ENCODE results near the gene TLL2.
A peak's percentile ranks its signal among the peaks of the same experiment; 100 is the strongest.

The TLL2 gene

GRCh38 chr10:96417441-96417840, 96.3 kb downstream of the TLL2 start:
- no peak for TF ChIP-seq TAF1 (IDR thresholded peaks at IDR 0.05; ENCODE audit: borderline replicate concordance, insufficient read depth, low read length)
- no peak for TF ChIP-seq REST (IDR thresholded peaks at IDR 0.05; ENCODE audit: insufficient read depth in 1 of 2, low read depth in 2 of 2, low read length in 2 of 2)
- no peak for TF ChIP-seq POLR2AphosphoS5 (IDR thresholded peaks at IDR 0.05; ENCODE audit: low read depth, low read length)
- no peak for TF ChIP-seq FOXP2 (optimal IDR thresholded peaks at IDR 0.05; ENCODE audit: borderline replicate concordance, extremely low read depth, extremely low read length, insufficient read depth)
- TF ChIP-seq SIN3A (IDR thresholded peaks at IDR 0.05; ENCODE audit: borderline replicate concordance, insufficient read depth, low read length): no peak

GRCh38 chr10:96416643-96417042, 97.1 kb downstream of the TLL2 start:
- TF ChIP-seq FOXP2 (optimal IDR thresholded peaks at IDR 0.05; ENCODE audit: borderline replicate concordance, extremely low read depth, extremely low read length, insufficient read depth) (peak; percentile 89), REST (IDR thresholded peaks at IDR 0.05; ENCODE audit: insufficient read depth in 1 of 2, low read depth in 2 of 2, low read length in 2 of 2) (no peak)

GRCh38 chr10:96415891-96416554, 97.7 kb downstream of the TLL2 start:
- no peak for TF ChIP-seq TAF1 (IDR thresholded peaks at IDR 0.05; ENCODE audit: borderline replicate concordance, insufficient read depth, low read length)
- no peak for TF ChIP-seq REST (IDR thresholded peaks at IDR 0.05; ENCODE audit: insufficient read depth in 1 of 2, low read depth in 2 of 2, low read length in 2 of 2)
- no peak for TF ChIP-seq FOXP2 (optimal IDR thresholded peaks at IDR 0.05; ENCODE audit: borderline replicate concordance, extremely low read depth, extremely low read length, insufficient read depth)
- TF ChIP-seq SIN3A (IDR thresholded peaks at IDR 0.05; ENCODE audit: borderline replicate concordance, insufficient read depth, low read length): no peak

- no peak for TF ChIP-seq REST (IDR thresholded peaks at IDR 0.05; ENCODE audit: insufficient read depth in 1 of 2, low read depth in 2 of 2, low read length in 2 of 2)
- TF ChIP-seq POLR2AphosphoS5 (IDR thresholded peaks at IDR 0.05; ENCODE audit: low read depth, low read length): no peak
- no peak for TF ChIP-seq FOXP2 (optimal IDR thresholded peaks at IDR 0.05; ENCODE audit: borderline replicate concordance, extremely low read depth, extremely low read length, insufficient read depth)
- no peak for TF ChIP-seq TAF1 (IDR thresholded peaks at IDR 0.05; ENCODE audit: borderline replicate concordance, insufficient read depth, low read length)
- TF ChIP-seq SIN3A (IDR thresholded peaks at IDR 0.05; ENCODE audit: borderline replicate concordance, insufficient read depth, low read length): no peak
Observed at GRCh38 chr10:96415150-96415890, 98.4 kb downstream of the TLL2 start.
